GM23338 (cell line): ENCODE measurements around the gene CCT2. TPM values are rescaled to one million over a fixed set of nuclear protein-coding genes. Genes with fewer than 3 reads are reported as not detected.

Experiments used
- ATAC-seq: fragments of 200-7000 bp; cut with Tn5 transposase; 3 replicates; pipeline ENCODE4 v1.9.1; 2020
- DNase-seq: peaks from one replicate; pipeline ENCODE4 v3.0.0-alpha.2; 2015; ENCODE audit warnings: low spot score
- H2AFZ ChIP-seq: fragments of 200-600 bp; sonication (generic); 2 replicates; pipeline ENCODE4 v1.8.0; 2016; ENCODE audit warnings: antibody characterized with exemption, mild to moderate bottlenecking, moderate library complexity
- H3F3A ChIP-seq: fragments of 200-600 bp; sonication (generic); replicated peaks from 2 replicates; pipeline ENCODE4 v1.8.0; 2017; ENCODE audit warnings: antibody characterized with exemption, mixed run types, low read depth
- H3K27ac ChIP-seq: fragments of 200-600 bp; sonication (generic); 2 replicates; pipeline ENCODE4 v1.6.1; 2016; ENCODE audit warnings: low read depth
- H3K27me3 ChIP-seq: fragments of 200-600 bp; sonication (generic); 2 replicates; pipeline ENCODE4 v1.8.0; 2016; ENCODE audit warnings: mild to moderate bottlenecking, mixed run types, moderate library complexity; ENCODE audit not compliant: insufficient read depth
- H3K36me3 ChIP-seq: fragments of 200-600 bp; sonication (generic); 2 replicates; pipeline ENCODE4 v1.8.0; 2016; ENCODE audit warnings: mild to moderate bottlenecking; ENCODE audit not compliant: insufficient read depth
- H3K4me1 ChIP-seq: fragments of 200-600 bp; sonication (generic); 2 replicates; pipeline ENCODE4 v1.8.0; 2016; ENCODE audit warnings: mild to moderate bottlenecking, moderate library complexity; ENCODE audit not compliant: insufficient read depth
- H3K4me2 ChIP-seq: fragments of 200-600 bp; sonication (generic); 2 replicates; pipeline ENCODE4 v1.7.1; 2017; ENCODE audit warnings: mixed run types
- H3K4me3 ChIP-seq: fragments of 200-600 bp; sonication (generic); 2 replicates; pipeline ENCODE4 v1.6.1; 2016; ENCODE audit warnings: mixed run types
- H3K79me2 ChIP-seq: fragments of 200-600 bp; sonication (generic); replicated peaks from 2 replicates; pipeline ENCODE4 v1.8.0; 2017; ENCODE audit warnings: mild to moderate bottlenecking; ENCODE audit not compliant: insufficient read depth
- H3K9me2 ChIP-seq: fragments of 200-600 bp; sonication (generic); 2 replicates; pipeline ENCODE4 v1.8.0; 2017; ENCODE audit not compliant: insufficient read depth
- H4K20me1 ChIP-seq: fragments of 200-600 bp; sonication (generic); replicated peaks from 2 replicates; pipeline ENCODE4 v1.8.0; 2017; ENCODE audit warnings: mild to moderate bottlenecking; ENCODE audit not compliant: insufficient read depth
- H3K27ac Mint-ChIP-seq: 2 replicates; pipeline ENCODE4 v1.8.0; 2020; ENCODE audit warnings: inconsistent platforms, mild to moderate bottlenecking, moderate library complexity, mixed read lengths
- H3K27me3 Mint-ChIP-seq: 3 replicates; pipeline ENCODE4 v1.8.0; 2022; ENCODE audit warnings: low read depth, mild to moderate bottlenecking, moderate library complexity, mixed read lengths, inconsistent platforms; ENCODE audit not compliant: insufficient read depth, poor library complexity
- H3K36me3 Mint-ChIP-seq: 3 replicates; pipeline ENCODE4 v1.8.0; 2021; ENCODE audit warnings: low read depth, mild to moderate bottlenecking, inconsistent platforms, moderate library complexity, mixed read lengths
- H3K4me1 Mint-ChIP-seq: 3 replicates; pipeline ENCODE4 v1.8.0; 2020; ENCODE audit warnings: mild to moderate bottlenecking, inconsistent platforms, mixed read lengths
- H3K4me3 Mint-ChIP-seq: 3 replicates; pipeline ENCODE4 v1.8.0; 2021; ENCODE audit warnings: moderate library complexity, mild to moderate bottlenecking, inconsistent platforms, mixed read lengths
- H3K9me3 Mint-ChIP-seq: 3 replicates; pipeline ENCODE4 v1.8.0; 2020; ENCODE audit warnings: moderate library complexity, mild to moderate bottlenecking, inconsistent platforms, mixed read lengths
- EZH2 ChIP-seq: fragments of 200-600 bp; sonication (generic); IDR thresholded peaks from one replicate; pipeline ENCODE4 v1.8.0; 2017; ENCODE audit warnings: antibody characterized with exemption, mild to moderate bottlenecking, low read depth; ENCODE audit not compliant: unreplicated experiment
- EZH2phosphoT487 ChIP-seq: fragments of 200-600 bp; sonication (generic); IDR thresholded peaks from one replicate; pipeline ENCODE4 v1.8.1; 2018; ENCODE audit warnings: antibody characterized with exemption; ENCODE audit not compliant: unreplicated experiment
- JUNB ChIP-seq: IDR thresholded peaks from one replicate; pipeline ENCODE4 v1.6.1; 2016; ENCODE audit warnings: antibody characterized with exemption; ENCODE audit not compliant: unreplicated experiment
- NANOG ChIP-seq: IDR thresholded peaks from 2 replicates; pipeline ENCODE4 v1.6.1; 2016; ENCODE audit warnings: antibody characterized with exemption, borderline replicate concordance
- REST ChIP-seq: IDR thresholded peaks from one replicate; pipeline ENCODE4 v1.6.1; 2018; ENCODE audit warnings: antibody characterized with exemption; ENCODE audit not compliant: unreplicated experiment
- ZNF114 ChIP-seq: fragments of 250-450 bp; sonication (Bioruptor Pico); IDR thresholded peaks from 2 replicates; pipeline ENCODE4 v1.5.0; 2020; ENCODE audit warnings: mild to moderate bottlenecking, moderate library complexity
- ZNF331 ChIP-seq: fragments of 250-450 bp; sonication (Bioruptor Pico); IDR thresholded peaks from 2 replicates; pipeline ENCODE4 v1.5.0; 2020; ENCODE audit warnings: low read depth, mild to moderate bottlenecking, moderate library complexity
- polyA plus RNA-seq: library from polyadenylated mRNA; unstranded; fragments of >200 nt; fragmentation: Nextera tagmentation; extraction: Ambion mirVana; gene quantifications from 2 replicates; pipeline ENCODE4 v1.2.1, GENCODE V29; 2016
- total RNA-seq: library from RNA; depleted of rRNA; stranded (reverse); fragments of >200 nt; shearing (Covaris generic); gene quantifications from 2 replicates; pipeline ENCODE4 v1.2.3, GENCODE V29; 2014
- TF ChIP-seq, protein P1 (sequence below), 2 experiments: fragments of 200-600 bp in 1 of 2; sonication (generic) in 1 of 2; conservative IDR thresholded peaks; 2 replicates each; pipeline versions ENCODE4 v1.5.1 to v1.6.1; 2016 to 2017; ENCODE audit warnings: antibody characterized with exemption in 2 of 2, low read depth in 2 of 2, mild to moderate bottlenecking in 2 of 2, moderate library complexity in 1 of 2
- TF ChIP-seq, protein P2 (sequence below): fragments of 250-450 bp; sonication (Bioruptor Pico); IDR thresholded peaks from 2 replicates; pipeline ENCODE4 v1.5.0; 2020; ENCODE audit warnings: mild to moderate bottlenecking, moderate library complexity

Gene CCT2
- total and polyA plus RNA-seq, 2 experiments from 2014 or later: 434 to 778 TPM

- no peak for ATAC-seq
These were observed 22.0 kb upstream of the CCT2 start for GRCh38 chr12:69563166-69563762.

DNA sequence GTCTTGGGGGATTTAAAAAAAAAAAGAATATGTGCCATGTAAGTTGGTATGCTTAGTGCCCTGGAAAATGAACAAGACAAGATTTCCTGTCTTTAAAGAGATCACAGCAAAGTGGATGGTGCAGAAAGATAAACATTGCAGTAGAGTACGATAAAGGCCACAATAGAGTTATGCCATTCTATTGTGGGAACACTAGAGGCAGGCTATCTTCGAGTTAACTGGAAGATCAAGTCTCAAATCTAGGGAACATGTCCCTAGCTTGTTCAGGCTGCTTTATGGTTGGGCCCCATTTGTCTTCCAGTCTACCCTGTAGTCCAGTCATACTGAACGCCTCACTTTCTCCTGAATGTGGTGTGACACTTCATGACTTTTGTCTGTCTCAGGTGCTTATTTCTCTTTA is 18.7 kb upstream of the CCT2 start:
- peaks cover 2% of the 10 kb centered on the region; the same call in 2 of the 3 replicates for H3K4me1 Mint-ChIP-seq
- Histone ChIP-seq H3K79me2 (no peaks in the 10 kb centered on the region), H3K9me2 (no peaks in the 10 kb centered on the region), H3K4me3 (no peak overlapping the region), H3K27ac (no peak overlapping the region), H3K27me3 (no peaks in the 10 kb centered on the region), H3F3A (peaks cover 5% of the 10 kb centered on the region; the same call in 1 of the 2 replicates), H2AFZ (no peak overlapping the region), H4K20me1 (no peaks in the 10 kb centered on the region), H3K4me2 (no peak overlapping the region), H3K36me3 (no peaks in the 10 kb centered on the region), H3K4me1 (no peaks in the 10 kb centered on the region)
- no peak overlapping the region for H3K4me3 Mint-ChIP-seq
- H3K9me3 Mint-ChIP-seq: no peaks in the 10 kb centered on the region
- H3K36me3 Mint-ChIP-seq: peaks cover 7% of the 10 kb centered on the region
- H3K27ac Mint-ChIP-seq: peak overlapping the region; percentile 46
- no peaks in the 10 kb centered on the region for H3K27me3 Mint-ChIP-seq
- peak; percentile 71 for ATAC-seq
- TF ChIP-seq, protein P1, sequence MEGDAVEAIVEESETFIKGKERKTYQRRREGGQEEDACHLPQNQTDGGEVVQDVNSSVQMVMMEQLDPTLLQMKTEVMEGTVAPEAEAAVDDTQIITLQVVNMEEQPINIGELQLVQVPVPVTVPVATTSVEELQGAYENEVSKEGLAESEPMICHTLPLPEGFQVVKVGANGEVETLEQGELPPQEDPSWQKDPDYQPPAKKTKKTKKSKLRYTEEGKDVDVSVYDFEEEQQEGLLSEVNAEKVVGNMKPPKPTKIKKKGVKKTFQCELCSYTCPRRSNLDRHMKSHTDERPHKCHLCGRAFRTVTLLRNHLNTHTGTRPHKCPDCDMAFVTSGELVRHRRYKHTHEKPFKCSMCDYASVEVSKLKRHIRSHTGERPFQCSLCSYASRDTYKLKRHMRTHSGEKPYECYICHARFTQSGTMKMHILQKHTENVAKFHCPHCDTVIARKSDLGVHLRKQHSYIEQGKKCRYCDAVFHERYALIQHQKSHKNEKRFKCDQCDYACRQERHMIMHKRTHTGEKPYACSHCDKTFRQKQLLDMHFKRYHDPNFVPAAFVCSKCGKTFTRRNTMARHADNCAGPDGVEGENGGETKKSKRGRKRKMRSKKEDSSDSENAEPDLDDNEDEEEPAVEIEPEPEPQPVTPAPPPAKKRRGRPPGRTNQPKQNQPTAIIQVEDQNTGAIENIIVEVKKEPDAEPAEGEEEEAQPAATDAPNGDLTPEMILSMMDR (conservative IDR thresholded peaks at IDR 0.05; ENCODE audit: low read depth in 2 of 2): peak; percentile 13 to 43; a peak in 2 of 4 replicates
- TF ChIP-seq, protein P2, sequence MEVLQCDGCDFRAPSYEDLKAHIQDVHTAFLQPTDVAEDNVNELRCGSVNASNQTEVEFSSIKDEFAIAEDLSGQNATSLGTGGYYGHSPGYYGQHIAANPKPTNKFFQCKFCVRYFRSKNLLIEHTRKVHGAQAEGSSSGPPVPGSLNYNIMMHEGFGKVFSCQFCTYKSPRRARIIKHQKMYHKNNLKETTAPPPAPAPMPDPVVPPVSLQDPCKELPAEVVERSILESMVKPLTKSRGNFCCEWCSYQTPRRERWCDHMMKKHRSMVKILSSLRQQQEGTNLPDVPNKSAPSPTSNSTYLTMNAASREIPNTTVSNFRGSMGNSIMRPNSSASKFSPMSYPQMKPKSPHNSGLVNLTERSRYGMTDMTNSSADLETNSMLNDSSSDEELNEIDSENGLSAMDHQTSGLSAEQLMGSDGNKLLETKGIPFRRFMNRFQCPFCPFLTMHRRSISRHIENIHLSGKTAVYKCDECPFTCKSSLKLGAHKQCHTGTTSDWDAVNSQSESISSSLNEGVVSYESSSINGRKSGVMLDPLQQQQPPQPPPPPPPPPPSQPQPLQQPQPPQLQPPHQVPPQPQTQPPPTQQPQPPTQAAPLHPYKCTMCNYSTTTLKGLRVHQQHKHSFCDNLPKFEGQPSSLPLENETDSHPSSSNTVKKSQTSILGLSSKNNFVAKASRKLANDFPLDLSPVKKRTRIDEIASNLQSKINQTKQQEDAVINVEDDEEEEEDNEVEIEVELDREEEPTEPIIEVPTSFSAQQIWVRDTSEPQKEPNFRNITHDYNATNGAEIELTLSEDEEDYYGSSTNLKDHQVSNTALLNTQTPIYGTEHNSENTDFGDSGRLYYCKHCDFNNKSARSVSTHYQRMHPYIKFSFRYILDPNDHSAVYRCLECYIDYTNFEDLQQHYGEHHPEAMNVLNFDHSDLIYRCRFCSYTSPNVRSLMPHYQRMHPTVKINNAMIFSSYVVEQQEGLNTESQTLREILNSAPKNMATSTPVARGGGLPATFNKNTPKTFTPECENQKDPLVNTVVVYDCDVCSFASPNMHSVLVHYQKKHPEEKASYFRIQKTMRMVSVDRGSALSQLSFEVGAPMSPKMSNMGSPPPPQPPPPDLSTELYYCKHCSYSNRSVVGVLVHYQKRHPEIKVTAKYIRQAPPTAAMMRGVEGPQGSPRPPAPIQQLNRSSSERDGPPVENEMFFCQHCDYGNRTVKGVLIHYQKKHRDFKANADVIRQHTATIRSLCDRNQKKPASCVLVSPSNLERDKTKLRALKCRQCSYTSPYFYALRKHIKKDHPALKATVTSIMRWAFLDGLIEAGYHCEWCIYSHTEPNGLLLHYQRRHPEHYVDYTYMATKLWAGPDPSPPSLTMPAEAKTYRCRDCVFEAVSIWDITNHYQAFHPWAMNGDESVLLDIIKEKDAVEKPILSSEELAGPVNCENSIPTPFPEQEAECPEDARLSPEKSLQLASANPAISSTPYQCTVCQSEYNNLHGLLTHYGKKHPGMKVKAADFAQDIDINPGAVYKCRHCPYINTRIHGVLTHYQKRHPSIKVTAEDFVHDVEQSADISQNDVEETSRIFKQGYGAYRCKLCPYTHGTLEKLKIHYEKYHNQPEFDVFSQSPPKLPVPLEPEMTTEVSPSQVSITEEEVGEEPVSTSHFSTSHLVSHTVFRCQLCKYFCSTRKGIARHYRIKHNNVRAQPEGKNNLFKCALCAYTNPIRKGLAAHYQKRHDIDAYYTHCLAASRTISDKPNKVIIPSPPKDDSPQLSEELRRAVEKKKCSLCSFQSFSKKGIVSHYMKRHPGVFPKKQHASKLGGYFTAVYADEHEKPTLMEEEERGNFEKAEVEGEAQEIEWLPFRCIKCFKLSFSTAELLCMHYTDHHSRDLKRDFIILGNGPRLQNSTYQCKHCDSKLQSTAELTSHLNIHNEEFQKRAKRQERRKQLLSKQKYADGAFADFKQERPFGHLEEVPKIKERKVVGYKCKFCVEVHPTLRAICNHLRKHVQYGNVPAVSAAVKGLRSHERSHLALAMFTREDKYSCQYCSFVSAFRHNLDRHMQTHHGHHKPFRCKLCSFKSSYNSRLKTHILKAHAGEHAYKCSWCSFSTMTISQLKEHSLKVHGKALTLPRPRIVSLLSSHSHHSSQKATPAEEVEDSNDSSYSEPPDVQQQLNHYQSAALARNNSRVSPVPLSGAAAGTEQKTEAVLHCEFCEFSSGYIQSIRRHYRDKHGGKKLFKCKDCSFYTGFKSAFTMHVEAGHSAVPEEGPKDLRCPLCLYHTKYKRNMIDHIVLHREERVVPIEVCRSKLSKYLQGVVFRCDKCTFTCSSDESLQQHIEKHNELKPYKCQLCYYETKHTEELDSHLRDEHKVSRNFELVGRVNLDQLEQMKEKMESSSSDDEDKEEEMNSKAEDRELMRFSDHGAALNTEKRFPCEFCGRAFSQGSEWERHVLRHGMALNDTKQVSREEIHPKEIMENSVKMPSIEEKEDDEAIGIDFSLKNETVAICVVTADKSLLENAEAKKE: no peak
- DNase-seq: peak; percentile 48

More at GRCh38 chr12:69563166-69563762, 22.0 kb upstream of the CCT2 start:
- no peaks in the 10 kb centered on the region for H3K27me3 ChIP-seq
- H3K27ac ChIP-seq: peak overlapping the region; percentile 50
- no peaks in the 10 kb centered on the region for H3K9me3 Mint-ChIP-seq
- no peak overlapping the region for H3K4me2 ChIP-seq
- TF ChIP-seq NANOG (no peak), EZH2phosphoT487 (no peak), JUNB (no peak), ZNF114 (CRISPR knock-in tag) (no peak), ZNF331 (no peak), REST (no peak), EZH2 (no peak)
- H3K4me1 ChIP-seq: no peaks in the 10 kb centered on the region
- H3K4me1 Mint-ChIP-seq: peaks cover 2% of the 10 kb centered on the region; the same call in 2 of the 3 replicates
- H3K79me2 ChIP-seq: peaks cover 18% of the 10 kb centered on the region
- no peak for DNase-seq
- H3K27me3 Mint-ChIP-seq: no peaks in the 10 kb centered on the region
- no peak overlapping the region for H3K4me3 ChIP-seq
- H2AFZ ChIP-seq: no peak overlapping the region
- H3K36me3 Mint-ChIP-seq: no peaks in the 10 kb centered on the region; the same call in 2 of the 3 replicates
- H3F3A ChIP-seq: no peaks in the 10 kb centered on the region
- no peaks in the 10 kb centered on the region for H3K9me2 ChIP-seq
- H3K27ac Mint-ChIP-seq: no peak overlapping the region
- no peaks in the 10 kb centered on the region; the same call in 1 of the 2 replicates for H4K20me1 ChIP-seq
- no peak overlapping the region for H3K4me3 Mint-ChIP-seq
- no peaks in the 10 kb centered on the region for H3K36me3 ChIP-seq
